ENCODE measurements around the gene TRIM63.

TRIM63 gene

GRCh38 chr1:26031611-26032220 lies 35.7 kb downstream of the TRIM63 start:
- DNase-seq, result no peak

GRCh38 chr1:26031196-26031595 lies 36.2 kb downstream of the TRIM63 start:
- no peak for DNase-seq

GRCh38 chr1:26029864-26030481 lies 37.5 kb downstream of the TRIM63 start:
- no peak for DNase-seq

GRCh38 chr1:26029054-26029863 lies 38.2 kb downstream of the TRIM63 start:
- no peak for DNase-seq

- no peak for DNase-seq
These were observed 38.9 kb downstream of the TRIM63 start for GRCh38 chr1:26028490-26028980.

GRCh38 chr1:26027716-26028489 lies 39.5 kb downstream of the TRIM63 start:
- no peak for DNase-seq

GRCh38 chr1:26025517-26025916 lies 41.9 kb downstream of the TRIM63 start:
- DNase-seq, result no peak

- no peak for DNase-seq
These were observed 42.4 kb downstream of the TRIM63 start for GRCh38 chr1:26025060-26025459.

GRCh38 chr1:26023826-26024225 lies 43.6 kb downstream of the TRIM63 start:
- DNase-seq, result no peak

- no peak for DNase-seq
These were observed 44.4 kb downstream of the TRIM63 start for GRCh38 chr1:26023009-26023408.

GRCh38 chr1:26022404-26022779 lies 45.0 kb downstream of the TRIM63 start:
- DNase-seq, result no peak

- no peak for DNase-seq
These were observed 45.6 kb downstream of the TRIM63 start, which contains the start of gene EXTL1 for GRCh38 chr1:26021647-26022403. EXTL1 (plus strand) TSS chr1:26021775; CDS start chr1:26022647, 872 bp downstream.

GRCh38 chr1:26020941-26021646 lies 46.3 kb downstream of the TRIM63 start:
- DNase-seq, result no peak

- DNase-seq, result no peak
These were observed 47.1 kb downstream of the TRIM63 start for GRCh38 chr1:26020330-26020768.

GRCh38 chr1:26019641-26020315 lies 47.7 kb downstream of the TRIM63 start:
- no peak for DNase-seq

- no peak for DNase-seq
These were observed 49.8 kb downstream of the TRIM63 start for GRCh38 chr1:26017606-26018005.

GRCh38 chr1:26016953-26017545 lies 50.4 kb downstream of the TRIM63 start:
- DNase-seq, result no peak

GRCh38 chr1:26016258-26016952 lies 51.0 kb downstream of the TRIM63 start:
- no peak for DNase-seq

- DNase-seq, result no peak
These were observed 52.1 kb downstream of the TRIM63 start for GRCh38 chr1:26015358-26015757.

GRCh38 chr1:26014179-26014578 lies 53.3 kb downstream of the TRIM63 start:
- no peak for DNase-seq
